Common myeloid progenitor, CD34-positive (primary cell): Measurements from ENCODE around the gene CASKIN1.

Experiments used
- CTCF ChIA-PET: fragments of 350-600 bp; sonication (Branson Sonifier 250); formaldehyde crosslinking; loops from one replicate; lab custom pipeline; 2021; ENCODE audit warnings: antibody characterized with exemption; lab: Charles Lee
- POLR2A ChIA-PET: fragments of 350-600 bp; sonication (Branson Sonifier 250); formaldehyde crosslinking; loops from one replicate; lab custom pipeline; 2021; ENCODE audit warnings: antibody characterized with exemption; lab: Charles Lee
- DNase-seq, 3 donors: peaks; one replicate each; pipeline versions ENCODE4 v3.0.0 to v3.0.0-alpha.2; 2013
- H3K27ac ChIP-seq, 2 experiments: 1 replicate in 1 of 2; 2 replicates in 1 of 2; pipeline ENCODE4 v1.7.0; 2013; ENCODE audit warnings: inconsistent platforms in 2 of 2, low read length in 2 of 2, mild to moderate bottlenecking in 2 of 2, low read depth in 1 of 2, moderate library complexity in 1 of 2; ENCODE audit not compliant: severe bottlenecking in 2 of 2, insufficient read depth in 1 of 2, poor library complexity in 1 of 2
- H3K27me3 ChIP-seq, 5 experiments: replicated peaks in 2 of 5; 1 replicate in 3 of 5; 2 replicates in 2 of 5; pipeline versions ENCODE4 v1.6.1 to v1.7.0; 2013; ENCODE audit warnings: low read length in 4 of 5, mild to moderate bottlenecking in 2 of 5, moderate library complexity in 2 of 5, inconsistent platforms in 1 of 5; ENCODE audit not compliant: insufficient read depth in 5 of 5, control insufficient read depth in 4 of 5
- H3K36me3 ChIP-seq, 4 experiments: 1 replicate in 2 of 4; 2 replicates in 2 of 4; pipeline versions ENCODE4 v1.6.1 to v1.7.0; 2013; ENCODE audit warnings: low read length in 3 of 4, control low read depth in 1 of 4, mild to moderate bottlenecking in 1 of 4; ENCODE audit not compliant: control insufficient read depth in 4 of 4, insufficient read depth in 4 of 4
- H3K4me1 ChIP-seq, 4 experiments: 1 replicate in 3 of 4; 2 replicates in 1 of 4; pipeline versions ENCODE4 v1.6.1 to v1.7.1; 2013; ENCODE audit warnings: low read length in 3 of 4, mild to moderate bottlenecking in 3 of 4, control low read depth in 1 of 4, inconsistent platforms in 1 of 4, moderate library complexity in 1 of 4; ENCODE audit not compliant: control insufficient read depth in 4 of 4, insufficient read depth in 4 of 4; ENCODE audit errors: control extremely low read depth in 1 of 4
- H3K4me3 ChIP-seq, 7 experiments: 1 replicate in 4 of 7; 2 replicates in 3 of 7; pipeline versions ENCODE4 v1.5.1 to v1.7.0; 2013; ENCODE audit warnings: mild to moderate bottlenecking in 7 of 7, low read length in 6 of 7, moderate library complexity in 6 of 7, inconsistent platforms in 2 of 7, low read depth in 2 of 7, control low read depth in 1 of 7; ENCODE audit not compliant: insufficient read depth in 4 of 7, control insufficient read depth in 1 of 7; ENCODE audit errors: extremely low read depth in 1 of 7
- H3K9me3 ChIP-seq, 5 experiments: 1 replicate in 4 of 5; 2 replicates in 1 of 5; pipeline versions ENCODE4 v1.6.1 to v1.7.1; 2013; ENCODE audit warnings: low read length in 4 of 5, mild to moderate bottlenecking in 2 of 5, inconsistent platforms in 1 of 5, low read depth in 1 of 5, moderate library complexity in 1 of 5; ENCODE audit not compliant: control insufficient read depth in 4 of 5, insufficient read depth in 2 of 5; ENCODE audit errors: control extremely low read depth in 1 of 5
- WGBS: methylation state at CpG from one replicate; pipeline ENCODE4 v1.1.5; 2013; ENCODE audit not compliant: insufficient coverage; 5-methylcytosine and 5-hydroxymethylcytosine counted together

The CASKIN1 gene

DNA sequence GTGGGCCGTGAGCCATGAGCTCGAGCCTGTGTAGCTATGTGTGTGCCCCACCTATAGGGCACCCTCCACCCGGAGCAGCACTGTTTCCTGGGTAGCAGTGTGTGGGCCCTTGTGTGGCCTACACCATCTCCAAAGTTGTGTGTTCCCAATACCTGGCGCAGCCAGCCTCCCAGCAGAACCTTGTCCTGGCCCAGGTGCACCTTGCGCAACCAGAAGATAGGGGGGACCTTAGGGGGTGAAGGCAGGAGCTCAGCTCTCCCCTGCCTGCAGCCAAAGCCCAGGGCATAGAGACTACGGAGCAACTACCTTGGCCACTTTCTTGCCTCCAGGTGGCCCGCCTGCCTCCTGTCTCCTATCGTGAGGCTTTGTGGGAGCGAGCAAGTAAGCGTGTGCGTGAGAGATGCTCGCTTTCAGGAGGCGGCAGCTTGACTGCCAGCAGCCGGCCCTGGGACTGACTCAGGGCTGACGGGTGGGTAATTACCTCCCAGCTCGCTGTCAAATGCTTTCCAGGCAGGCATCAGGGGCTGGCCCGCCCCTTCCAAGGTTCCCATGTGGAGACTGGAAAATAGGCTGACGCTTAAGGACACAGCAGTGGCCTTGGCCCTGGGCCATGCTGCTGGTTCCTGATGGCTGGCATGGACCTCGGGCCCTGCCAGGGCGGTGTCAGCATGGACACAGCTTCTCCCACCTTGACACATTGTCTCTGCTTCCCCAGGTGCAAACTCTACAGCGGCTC is 21.8 kb downstream of the CASKIN1 start:
- Histone ChIP-seq H3K9me3 (no peaks in the 10 kb centered on the region), H3K36me3 (peaks cover 2 to 82% (median 45%) of the 10 kb centered on the region in 4 experiments), H3K27me3 (peaks cover 0 to 11% (median 0%) of the 10 kb centered on the region in 5 experiments), H3K27ac (no peak overlapping the region), H3K4me3 (no peak overlapping the region), H3K4me1 (no peaks in the 10 kb centered on the region)
- ChIA-PET CTCF (no interaction called here), POLR2A (interaction anchor here (0.5 kb wide), 1 partner anchor 270 kb away, joined by 8 read pairs; no protein-coding TSS in a partner anchor)
- no peak for DNase-seq
- 96% methylated on average over 21 of the region's 21 CpGs for WGBS

DNA sequence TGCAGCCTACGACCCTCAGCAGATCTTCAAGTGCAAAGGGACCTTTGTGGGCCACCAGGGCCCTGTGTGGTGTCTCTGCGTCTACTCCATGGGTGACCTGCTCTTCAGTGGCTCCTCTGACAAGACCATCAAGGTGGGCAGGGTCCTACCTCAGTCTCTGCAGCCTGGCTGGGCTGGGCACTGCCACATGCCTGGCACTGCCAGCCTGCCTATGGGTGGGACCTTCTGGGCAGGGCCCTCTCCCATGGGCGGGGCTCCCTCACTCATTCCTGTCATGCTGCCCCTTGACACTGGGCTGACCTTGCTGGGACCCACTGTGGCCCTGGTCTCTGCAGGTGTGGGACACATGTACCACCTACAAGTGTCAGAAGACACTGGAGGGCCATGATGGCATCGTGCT is 22.5 kb downstream of the CASKIN1 start:
- POLR2A ChIA-PET = interaction anchor here (0.6 kb wide), 1 partner anchor 44 kb away, joined by 3 read pairs; no protein-coding TSS in a partner anchor
- no peak for DNase-seq
- Histone ChIP-seq H3K4me1 (no peaks in the 10 kb centered on the region), H3K27me3 (peaks cover 0 to 6% (median 0%) of the 10 kb centered on the region in 5 experiments), H3K27ac (no peak overlapping the region), H3K9me3 (no peaks in the 10 kb centered on the region), H3K36me3 (peaks cover 2 to 84% (median 48%) of the 10 kb centered on the region in 4 experiments), H3K4me3 (no peak overlapping the region)
- CTCF ChIA-PET = no interaction called here
- WGBS = 96% methylated on average over 4 of the region's 4 CpGs

DNA sequence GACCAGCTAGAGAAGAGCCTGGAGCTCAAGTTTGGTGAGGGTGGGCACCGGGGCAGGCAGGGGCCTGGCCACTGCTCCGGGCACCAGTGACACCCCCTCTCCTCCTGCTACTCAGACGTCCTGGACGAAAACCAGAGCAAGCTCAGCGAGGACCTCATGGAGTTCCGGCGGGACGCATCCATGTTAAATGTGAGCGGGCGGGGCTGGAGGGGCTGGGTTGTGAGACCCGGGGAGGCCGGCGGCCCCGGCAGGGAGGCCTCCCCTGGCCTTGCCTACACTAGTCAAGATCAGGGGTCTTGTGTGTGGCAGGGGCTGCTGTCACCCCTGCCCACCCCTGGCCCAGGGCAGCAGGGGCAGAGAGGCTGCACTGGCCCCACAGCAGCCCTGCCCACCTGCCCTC is 23.0 kb downstream of the CASKIN1 start:
- CTCF ChIA-PET = interaction anchor here (1.2 kb wide), 1 partner anchor 26 kb away, joined by 3 read pairs; no protein-coding TSS in a partner anchor

DNA sequence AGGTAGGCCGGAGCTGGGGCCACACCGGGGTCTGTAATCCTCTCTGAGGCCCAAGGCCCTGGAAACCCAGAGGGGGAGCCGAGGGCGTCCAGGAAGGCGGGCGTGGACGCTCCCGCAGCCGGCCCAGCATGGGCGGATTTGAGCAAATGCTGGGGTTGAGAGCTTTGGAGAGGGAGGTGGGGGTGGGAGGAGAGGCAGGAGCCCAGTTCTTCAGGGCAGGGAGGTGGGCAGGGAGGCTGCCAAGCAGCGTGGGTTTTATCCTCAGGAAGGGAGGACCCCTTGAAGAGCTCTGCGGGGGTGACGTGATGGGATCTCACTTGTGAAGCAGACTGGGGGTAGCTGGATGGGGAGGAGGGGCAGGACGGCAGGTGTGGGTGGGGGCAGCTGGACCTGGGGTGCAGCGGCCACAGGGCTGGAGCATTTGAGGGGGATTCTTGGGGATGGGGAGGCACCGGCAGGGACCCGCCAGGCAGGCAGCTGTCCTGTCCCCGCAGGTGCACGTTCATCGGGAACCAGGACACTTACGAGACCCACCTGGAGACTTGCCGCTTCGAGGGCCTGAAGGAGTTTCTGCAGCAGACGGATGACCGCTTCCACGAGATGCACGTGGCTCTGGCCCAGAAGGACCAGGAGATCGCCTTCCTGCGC is 23.6 kb downstream of the CASKIN1 start:
- Histone ChIP-seq H3K36me3 (peaks cover 2 to 89% (median 55%) of the 10 kb centered on the region in 4 experiments), H3K4me1 (no peaks in the 10 kb centered on the region)
- 98% methylated on average over 21 of the region's 29 CpGs for WGBS

More for the DNA sequence above, 23.0 kb downstream of the CASKIN1 start:
- no peaks in the 10 kb centered on the region for H3K9me3 ChIP-seq
- peaks cover 2 to 88% (median 50%) of the 10 kb centered on the region in 4 experiments for H3K36me3 ChIP-seq
- no peak for DNase-seq
- H3K27ac ChIP-seq = no peak overlapping the region
- H3K4me1 ChIP-seq = no peaks in the 10 kb centered on the region
- WGBS = 98% methylated on average over 12 of the region's 14 CpGs
- H3K27me3 ChIP-seq = peaks cover 0 to 4% (median 0%) of the 10 kb centered on the region in 5 experiments
- no peak overlapping the region for H3K4me3 ChIP-seq
- POLR2A ChIA-PET = interaction anchor here (0.6 kb wide), 1 partner anchor 45 kb away, joined by 3 read pairs; no protein-coding TSS in a partner anchor

DNA sequence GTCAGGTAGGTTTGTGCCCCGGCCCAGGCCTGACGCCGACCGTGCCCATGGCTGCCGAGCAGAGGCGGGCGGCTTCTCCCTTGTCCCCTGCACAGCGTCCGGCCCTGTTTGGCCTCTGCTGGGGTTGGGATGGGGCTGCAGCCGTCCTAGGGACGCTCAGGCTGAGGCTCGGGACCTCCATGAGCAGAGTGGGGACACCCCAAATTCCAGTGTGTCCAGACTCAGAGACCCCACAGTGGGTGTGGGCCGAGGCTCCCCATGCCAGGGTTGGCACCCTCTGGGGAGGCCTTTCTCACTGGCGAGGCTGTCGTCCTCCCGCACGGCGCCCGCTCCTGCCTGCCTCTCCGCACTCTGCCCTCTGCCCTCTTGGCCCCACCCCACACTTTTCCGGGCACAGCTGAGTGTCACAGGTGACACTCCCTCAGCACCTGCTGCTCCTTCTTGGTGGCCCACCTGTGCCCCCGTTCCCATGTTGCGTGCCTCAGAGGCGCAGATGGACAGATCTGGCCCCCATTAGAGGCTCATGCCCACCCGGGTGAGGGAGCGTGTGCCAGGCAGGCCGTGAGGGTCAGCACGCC is 24.7 kb downstream of the CASKIN1 start:
- ChIA-PET CTCF (no interaction called here), POLR2A (no interaction called here)
- H3K9me3 ChIP-seq = no peaks in the 10 kb centered on the region
- DNase-seq = no peak
- H3K27me3 ChIP-seq = no peaks in the 10 kb centered on the region
- no peak overlapping the region for H3K4me3 ChIP-seq
- H3K36me3 ChIP-seq = peaks cover 2 to 89% (median 57%) of the 10 kb centered on the region in 4 experiments
- 98% methylated on average over 25 of the region's 28 CpGs for WGBS
- no peaks in the 10 kb centered on the region for H3K4me1 ChIP-seq
- H3K27ac ChIP-seq = no peak overlapping the region

More for the DNA sequence above, 23.6 kb downstream of the CASKIN1 start:
- no peak overlapping the region for H3K27ac ChIP-seq
- POLR2A ChIA-PET = interaction anchor here (0.6 to 0.7 kb wide), 2 partner anchors 214 to 808 kb away, joined by 3 to 4 read pairs; partner anchors contain the start of gene NDUFB10
- H3K4me3 ChIP-seq = no peak overlapping the region
- H3K27me3 ChIP-seq = no peaks in the 10 kb centered on the region
- no peaks in the 10 kb centered on the region for H3K9me3 ChIP-seq
- DNase-seq = no peak
- CTCF ChIA-PET = interaction anchor here (1.2 kb wide), 1 partner anchor 25 kb away, joined by 3 read pairs; no protein-coding TSS in a partner anchor

DNA sequence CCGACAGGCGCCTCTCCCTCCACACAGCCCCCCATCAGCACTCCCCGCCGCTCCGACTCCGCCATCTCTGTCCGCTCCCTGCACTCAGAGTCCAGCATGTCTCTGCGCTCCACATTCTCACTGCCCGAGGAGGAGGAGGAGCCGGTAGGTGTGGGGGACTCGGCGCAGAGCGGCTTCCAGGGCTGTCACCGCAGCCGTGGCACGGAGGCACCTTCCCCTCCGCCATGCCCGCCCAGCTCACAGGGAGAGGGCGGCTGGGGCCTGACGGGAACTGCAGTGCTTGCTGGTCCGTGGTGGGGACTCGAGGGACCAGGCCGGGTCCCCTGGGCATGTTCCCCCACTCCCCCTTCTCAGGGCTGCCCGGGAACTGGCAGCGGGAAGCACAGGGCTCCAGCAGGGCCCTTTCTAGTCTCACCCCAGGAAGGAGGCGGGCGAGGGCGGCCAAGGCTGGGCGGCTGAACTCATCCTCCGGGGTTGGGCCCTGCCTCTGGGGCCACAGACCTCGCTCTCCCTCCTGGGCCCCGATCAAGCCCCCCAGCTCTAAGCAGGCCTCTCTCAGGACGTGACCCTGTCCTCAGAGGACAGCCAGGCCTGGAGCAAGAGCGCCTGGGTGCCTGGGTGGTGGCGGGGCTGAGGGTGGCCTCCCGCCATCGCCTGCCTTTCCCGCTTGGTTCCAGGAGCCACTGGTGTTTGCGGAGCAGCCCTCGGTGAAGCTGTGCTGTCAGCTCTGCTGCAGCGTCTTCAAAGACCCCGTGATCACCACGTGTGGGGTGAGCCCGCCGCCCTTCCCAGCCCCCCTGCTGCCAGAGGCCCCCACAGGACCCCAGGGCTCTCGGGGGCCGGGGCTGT is 25.6 kb downstream of the CASKIN1 start:
- POLR2A ChIA-PET = no interaction called here
- H3K27ac ChIP-seq = no peak overlapping the region
- 97% methylated on average over 40 of the region's 47 CpGs for WGBS

More for the DNA sequence above, 25.6 kb downstream of the CASKIN1 start:
- CTCF ChIA-PET = interaction anchor here (0.9 kb wide), 1 partner anchor 17 kb away, joined by 3 read pairs; no protein-coding TSS in a partner anchor
- Histone ChIP-seq H3K9me3 (no peaks in the 10 kb centered on the region), H3K36me3 (peaks cover 2 to 89% (median 56%) of the 10 kb centered on the region in 4 experiments), H3K27me3 (no peaks in the 10 kb centered on the region), H3K4me1 (no peaks in the 10 kb centered on the region), H3K4me3 (no peak overlapping the region)
- DNase-seq = no peak
